GM18499 (cell line): Measurements from ENCODE around the gene TRAPPC3.

Experiments
- ATAC-seq: cut with Tn5 transposase; IDR thresholded peaks from one replicate; pipeline ENCODE4 v1.9.1; 2021; ENCODE audit warnings: moderate number of reproducible peaks; ENCODE audit not compliant: insufficient read depth, unreplicated experiment

The TRAPPC3 gene

DNA sequence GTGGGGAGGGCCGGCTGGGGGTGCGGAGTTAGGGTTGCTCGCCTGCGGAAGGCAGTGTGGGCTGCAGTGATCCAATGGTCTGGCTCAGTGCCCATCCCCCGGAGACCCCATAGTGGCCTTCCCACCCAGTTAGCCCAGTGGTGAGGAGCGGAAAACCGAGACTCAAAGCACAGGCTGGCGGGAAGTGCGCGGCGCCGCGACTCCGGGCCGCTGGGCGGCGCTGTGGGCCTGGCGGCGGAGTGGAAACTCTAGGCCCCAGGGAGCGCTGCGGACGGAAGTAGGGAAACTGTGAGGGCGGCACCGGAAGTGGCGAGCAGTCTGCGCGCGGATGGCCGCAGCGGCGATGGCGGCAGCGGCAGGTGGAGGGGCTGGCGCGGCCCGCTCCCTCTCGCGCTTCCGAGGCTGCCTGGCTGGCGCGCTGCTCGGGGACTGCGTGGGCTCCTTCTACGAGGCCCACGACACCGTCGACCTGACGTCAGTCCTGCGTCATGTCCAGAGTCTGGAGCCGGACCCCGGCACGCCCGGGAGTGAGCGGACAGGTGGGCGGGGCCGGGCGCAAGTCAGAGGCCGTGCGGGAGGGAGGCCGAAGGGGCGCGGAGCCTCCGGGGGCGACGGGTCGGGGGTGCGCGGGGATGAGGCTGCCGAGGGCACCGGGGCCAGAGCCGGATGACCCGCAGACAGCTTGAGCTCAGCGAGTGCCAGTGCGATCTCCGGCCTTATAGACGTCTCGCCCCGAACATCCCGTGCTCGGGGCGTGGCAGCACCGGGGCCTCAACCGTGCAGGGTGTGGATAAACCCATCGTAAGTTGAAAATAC is 60.5 kb downstream of the TRAPPC3 start, which contains the start of gene ADPRS:
ADPRS (plus strand) TSS at position 316 of the 816 bp plus-strand sequence; CDS start at position 329, 13 bp downstream.
- peak; percentile 65 for ATAC-seq

DNA sequence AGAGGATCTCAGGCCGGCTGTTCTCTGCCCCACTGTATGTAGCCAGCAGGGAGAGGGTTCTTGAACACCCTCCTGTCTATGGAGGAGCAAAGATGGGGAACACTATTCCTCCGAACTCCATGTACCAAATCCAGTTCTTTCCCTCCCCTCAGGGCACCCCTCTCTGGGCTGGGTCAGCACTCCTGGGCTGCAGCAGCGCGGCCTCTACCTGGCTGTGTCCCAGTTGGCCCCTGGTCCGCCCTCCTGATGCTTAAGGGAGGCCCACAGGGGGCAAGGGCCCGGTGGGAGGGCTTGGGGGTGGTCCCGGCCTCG is 61.1 kb downstream of the TRAPPC3 start:
- ATAC-seq: no peak

DNA sequence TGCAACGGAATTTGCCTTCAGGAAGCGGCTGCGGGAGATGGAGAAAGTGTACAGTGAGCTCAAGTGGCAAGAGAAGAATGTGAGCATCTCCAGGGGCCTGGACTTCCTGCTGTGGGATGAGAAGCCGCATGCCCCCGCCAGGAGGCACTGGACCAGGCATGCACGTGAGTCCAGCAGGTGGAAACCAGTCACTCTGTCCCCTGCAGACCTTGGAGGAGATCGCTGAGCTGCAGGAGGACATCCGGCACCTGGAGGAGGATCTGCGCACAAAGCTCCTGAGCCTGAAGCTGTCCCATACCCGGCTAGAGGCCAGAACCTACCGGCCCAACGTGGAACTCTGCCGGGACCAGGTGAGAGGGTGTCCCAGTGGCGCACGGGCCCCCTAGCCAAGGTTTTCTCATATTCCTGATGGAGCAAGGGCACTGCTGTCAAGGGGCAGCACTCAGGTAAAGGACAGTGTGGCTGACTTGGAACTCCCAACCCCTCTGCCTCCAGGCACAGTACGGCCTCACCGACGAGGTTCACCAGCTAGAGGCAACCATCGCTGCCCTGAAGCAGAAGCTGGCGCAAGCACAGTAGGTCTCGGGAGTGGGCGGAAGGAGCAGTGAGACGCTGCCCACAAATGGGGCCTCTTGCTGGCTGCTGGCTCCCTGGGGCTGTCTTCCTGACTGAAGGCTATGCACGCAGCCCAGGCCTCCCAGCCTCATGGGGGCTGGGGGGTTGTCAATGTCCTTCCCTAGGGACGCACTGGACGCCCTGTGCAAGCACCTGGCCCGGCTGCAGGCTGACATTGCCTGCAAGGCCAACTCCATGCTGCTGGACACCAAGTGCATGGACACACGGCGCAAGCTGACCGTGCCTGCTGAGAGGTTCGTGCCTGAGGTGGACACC is 61.8 kb downstream of the TRAPPC3 start:
- no peak for ATAC-seq
